NOMO-1 (cell line): ENCODE results near the gene MYO6.
A peak's percentile ranks its signal among the peaks of the same experiment; 100 is the strongest.
"Not testable (repeated sequence)": the region's sequence is repeated elsewhere in the genome, so short reads cannot be mapped to it uniquely, and the experiment has no call there.

Experiments
- DNase-seq, 2 experiments: peaks; one replicate each; lab custom pipeline; 2025; ENCODE audit not compliant: unreplicated experiment in 2 of 2; lab: John Stamatoyannopoulos, UW

The MYO6 gene

GRCh38 chr6:75880305-75880704, 131.3 kb downstream of the MYO6 start:
- DNase-seq = no peak

- no peak for DNase-seq
These were observed 133.7 kb downstream of the MYO6 start for GRCh38 chr6:75882734-75883133.

DNA sequence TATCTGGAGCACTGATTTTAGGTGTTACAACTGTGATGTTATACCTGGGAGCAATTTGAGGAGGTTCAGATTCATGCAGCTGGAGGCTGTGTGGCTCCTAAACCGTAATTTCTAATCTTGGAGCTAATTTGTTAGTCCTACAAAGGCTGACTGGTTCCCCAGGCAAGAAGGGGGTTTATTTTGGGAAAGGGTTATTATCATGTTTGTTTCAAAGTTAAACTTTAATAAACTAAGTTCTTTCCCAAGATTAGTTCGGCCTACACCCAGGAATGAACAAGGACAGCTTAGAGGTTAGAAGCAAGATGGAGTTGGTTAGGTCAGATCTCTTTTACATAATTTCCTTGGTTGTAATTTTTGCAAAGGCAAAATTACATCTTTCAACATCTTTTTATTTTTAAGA, 135.8 kb downstream of the MYO6 start:
- no peak for DNase-seq

DNA sequence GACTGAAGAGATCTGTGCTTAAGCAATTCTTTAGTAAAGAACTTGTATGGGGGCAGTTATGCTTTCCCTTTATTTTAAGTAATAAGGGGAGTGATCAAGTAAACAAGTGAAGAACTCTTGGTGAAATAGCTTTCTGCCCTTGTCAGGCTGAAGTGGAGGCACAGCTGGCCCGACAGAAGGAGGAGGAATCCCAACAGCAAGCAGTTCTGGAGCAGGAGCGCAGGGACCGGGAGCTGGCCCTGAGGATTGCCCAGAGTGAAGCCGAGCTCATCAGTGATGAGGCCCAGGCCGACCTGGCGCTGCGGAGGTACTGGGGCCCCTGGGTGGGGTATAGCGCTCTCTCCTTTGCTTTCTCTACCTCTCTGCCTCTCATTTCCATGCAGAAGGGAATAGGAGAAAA, 143.3 kb downstream of the MYO6 start:
- no peak for DNase-seq

- peak; percentile 7 to 58 for DNase-seq
These were observed 144.2 kb downstream of the MYO6 start for GRCh38 chr6:75893058-75893775.

- no peak for DNase-seq
These were observed 144.7 kb downstream of the MYO6 start for GRCh38 chr6:75893776-75894152.

DNA sequence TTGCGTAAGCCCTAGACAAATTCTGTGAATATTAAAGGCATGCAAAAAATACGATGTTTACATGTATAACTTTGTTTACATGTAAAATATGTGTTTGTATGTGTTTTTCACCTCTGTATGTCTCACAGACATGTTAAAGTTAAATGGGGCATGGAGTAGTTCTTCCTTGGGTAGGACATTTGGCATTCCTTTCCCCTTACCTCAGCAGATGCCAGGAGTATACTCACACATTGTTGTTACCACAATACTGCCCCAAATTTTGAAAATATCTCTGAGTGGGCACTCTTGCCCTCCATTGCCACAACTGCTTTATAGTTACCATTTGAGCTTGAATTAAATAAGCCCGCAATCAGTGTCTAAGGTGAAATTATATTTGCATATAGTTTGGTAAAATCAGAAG, 147.5 kb downstream of the MYO6 start:
- DNase-seq = no peak

GRCh38 chr6:75900216-75900615, 151.2 kb downstream of the MYO6 start:
- not testable (repeated sequence) for DNase-seq

- DNase-seq = not testable (repeated sequence)
These were observed 156.1 kb downstream of the MYO6 start for GRCh38 chr6:75905129-75905528.

- DNase-seq = no peak
These were observed 157.8 kb downstream of the MYO6 start for GRCh38 chr6:75906871-75907270.

DNA sequence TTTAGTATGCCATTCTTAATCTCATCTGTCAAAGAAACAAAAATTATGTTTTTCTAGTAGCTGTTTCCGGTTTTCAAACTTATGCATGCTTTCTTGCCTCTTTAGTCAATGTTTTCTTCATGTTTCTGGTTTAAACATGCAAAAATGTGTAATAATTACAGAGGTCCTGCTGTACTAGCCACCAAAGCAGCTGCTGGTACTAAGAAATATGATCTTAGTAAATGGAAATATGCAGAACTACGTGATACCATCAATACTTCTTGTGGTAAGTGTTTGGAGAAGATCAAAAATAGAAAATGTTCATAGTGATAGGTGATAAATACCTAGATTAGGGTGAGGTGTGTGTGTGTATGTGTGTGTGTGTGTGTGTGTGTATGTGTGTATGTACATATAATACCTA, 158.4 kb downstream of the MYO6 start:
- no peak for DNase-seq

DNA sequence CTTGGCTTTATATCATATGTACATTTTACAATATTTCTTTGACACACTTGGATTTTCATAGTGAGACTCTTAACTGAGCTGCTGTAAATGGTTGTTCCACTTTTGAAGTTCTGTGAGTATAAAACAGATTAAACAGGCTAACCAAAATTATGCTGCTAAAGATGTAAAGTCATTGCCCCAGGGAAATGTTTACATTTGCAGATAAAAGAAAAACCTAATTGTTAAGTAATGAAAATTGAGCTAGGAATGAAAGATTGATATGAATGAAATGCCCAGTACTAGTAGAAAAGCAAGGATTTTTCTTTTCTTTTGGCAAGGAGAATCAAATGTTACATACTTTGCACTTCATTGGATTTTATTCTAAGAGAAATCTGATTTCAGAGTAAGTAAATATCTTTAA, 164.0 kb downstream of the MYO6 start:
- DNase-seq = no peak

- DNase-seq = no peak
These were observed 173.2 kb downstream of the MYO6 start for GRCh38 chr6:75922226-75922625.

GRCh38 chr6:75926293-75927168, 177.5 kb downstream of the MYO6 start:
- peak in 1 of 2 experiments; percentile 13 for DNase-seq

DNA sequence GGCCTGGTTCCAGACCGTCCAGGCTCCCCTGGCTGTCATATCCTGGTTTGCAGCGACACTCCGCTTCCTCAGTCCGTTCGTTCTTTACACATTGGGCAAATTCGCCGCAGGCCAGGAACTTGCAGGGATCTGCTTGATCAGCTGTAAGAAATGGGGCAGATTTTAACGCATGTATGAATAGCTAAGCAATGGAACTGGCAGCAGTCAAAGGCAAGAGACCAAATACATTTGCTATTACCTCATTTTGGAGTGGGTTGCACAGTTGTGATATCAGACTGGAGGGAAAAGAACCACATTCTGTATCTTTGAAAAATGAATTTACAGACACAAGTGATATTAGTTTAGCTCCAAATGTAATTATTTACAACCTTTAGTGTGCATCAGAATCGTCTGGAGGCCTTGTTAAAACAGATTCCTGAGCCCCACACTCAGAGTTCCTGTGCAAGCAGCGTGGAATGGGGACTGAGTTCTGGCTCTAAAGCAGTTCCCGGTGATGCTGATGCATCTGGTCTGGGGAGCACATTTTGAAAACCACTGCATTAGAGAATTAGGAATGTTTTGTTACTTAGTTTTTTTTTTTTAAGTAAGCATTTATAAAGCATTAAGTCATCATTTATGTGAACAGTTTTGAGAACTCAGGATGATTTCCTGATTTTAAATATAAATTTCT, 182.1 kb downstream of the MYO6 start:
- no peak for DNase-seq

GRCh38 chr6:75932067-75932466, 183.0 kb downstream of the MYO6 start:
- peak in 1 of 2 experiments; percentile 7 for DNase-seq

- no peak for DNase-seq
These were observed 184.4 kb downstream of the MYO6 start for GRCh38 chr6:75933387-75933975.

- peak; percentile 72 to 77 for DNase-seq
These were observed 185.8 kb downstream of the MYO6 start for GRCh38 chr6:75934643-75935472.

DNA sequence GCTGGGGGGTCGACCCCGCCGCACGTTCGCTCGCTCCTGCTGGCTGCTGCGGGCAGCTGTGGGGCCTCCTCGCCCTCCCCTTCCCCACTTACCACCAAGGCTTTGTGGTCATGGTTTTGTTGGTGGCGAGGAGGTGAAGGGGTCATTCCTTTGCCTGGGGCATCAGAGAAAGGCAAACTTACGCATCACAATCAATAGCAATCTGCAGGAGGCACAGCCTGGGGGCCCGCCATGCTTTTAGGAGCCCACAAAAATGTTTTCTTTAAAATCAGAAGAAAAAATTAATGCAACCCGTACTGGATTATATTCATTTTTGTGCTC, 186.4 kb downstream of the MYO6 start:
- DNase-seq = no peak

DNA sequence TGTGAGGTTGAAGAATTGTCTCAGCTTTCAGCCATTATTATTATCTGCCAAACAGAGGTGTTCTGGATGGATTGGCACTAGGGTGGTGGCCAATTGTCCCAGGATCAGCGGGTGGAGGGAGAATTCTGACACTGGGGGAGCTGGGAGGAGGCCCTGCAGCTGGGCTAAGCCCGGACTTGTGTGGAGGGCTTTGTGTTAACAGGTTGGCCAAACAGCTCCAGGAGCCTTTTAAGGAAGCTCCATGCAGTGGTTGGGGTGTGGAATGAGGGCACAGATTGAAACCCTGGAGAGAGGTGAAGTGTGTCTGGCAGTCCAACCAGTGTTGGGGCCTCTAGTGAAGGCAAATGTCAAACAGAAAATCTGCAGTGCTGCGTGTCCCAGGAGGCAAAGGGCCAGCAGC, 187.6 kb downstream of the MYO6 start:
- no peak for DNase-seq
